CD4-positive, alpha-beta T cell treated with Interferon alpha-2 for 1 hour (primary cell): ENCODE data around the gene RAPGEF5.

ENCODE experiments used
- DNase-seq, 2 donors: peaks; one replicate each; pipeline ENCODE4 v3.0.0-alpha.2; 2020 to 2022

Gene RAPGEF5

GRCh38 chr7:22302193-22302592 is 54.8 kb downstream of the RAPGEF5 start:
- no peak for DNase-seq

- DNase-seq = no peak
Observed at GRCh38 chr7:22301790-22302189, 55.2 kb downstream of the RAPGEF5 start.

- no peak for DNase-seq
Observed at GRCh38 chr7:22300839-22301238, 56.1 kb downstream of the RAPGEF5 start.

- DNase-seq = no peak
Observed at GRCh38 chr7:22296916-22297315, 60.0 kb downstream of the RAPGEF5 start.

- no peak for DNase-seq
Observed at GRCh38 chr7:22296265-22296566, 60.7 kb downstream of the RAPGEF5 start.

GRCh38 chr7:22295402-22296264 is 61.3 kb downstream of the RAPGEF5 start:
- DNase-seq = no peak

- no peak for DNase-seq
Observed at GRCh38 chr7:22292531-22292930, 64.4 kb downstream of the RAPGEF5 start.

GRCh38 chr7:22291977-22292376 is 65.0 kb downstream of the RAPGEF5 start:
- DNase-seq = no peak

- no peak for DNase-seq
Observed at GRCh38 chr7:22288202-22288601, 68.8 kb downstream of the RAPGEF5 start.

- no peak for DNase-seq
Observed at GRCh38 chr7:22287412-22287811, 69.5 kb downstream of the RAPGEF5 start.

- no peak for DNase-seq
Observed at GRCh38 chr7:22286436-22286835, 70.5 kb downstream of the RAPGEF5 start.

- no peak for DNase-seq
Observed at GRCh38 chr7:22281481-22281880, 75.5 kb downstream of the RAPGEF5 start.

- no peak for DNase-seq
Observed at GRCh38 chr7:22280031-22280430, 76.9 kb downstream of the RAPGEF5 start.

- DNase-seq = no peak
Observed at GRCh38 chr7:22278660-22279059, 78.3 kb downstream of the RAPGEF5 start.

- DNase-seq = no peak
Observed at GRCh38 chr7:22277375-22277774, 79.6 kb downstream of the RAPGEF5 start.

GRCh38 chr7:22275661-22276060 is 81.3 kb downstream of the RAPGEF5 start:
- DNase-seq = no peak

GRCh38 chr7:22271311-22271710 is 85.6 kb downstream of the RAPGEF5 start:
- no peak for DNase-seq

- DNase-seq = no peak
Observed at GRCh38 chr7:22270371-22270770, 86.6 kb downstream of the RAPGEF5 start.

- no peak for DNase-seq
Observed at GRCh38 chr7:22269963-22270362, 87.0 kb downstream of the RAPGEF5 start.

- DNase-seq = no peak
Observed at GRCh38 chr7:22268884-22269421, 88.0 kb downstream of the RAPGEF5 start.

GRCh38 chr7:22267930-22268615 is 88.9 kb downstream of the RAPGEF5 start:
- no peak for DNase-seq

- no peak for DNase-seq
Observed at GRCh38 chr7:22262538-22262937, 94.4 kb downstream of the RAPGEF5 start.

- no peak for DNase-seq
Observed at GRCh38 chr7:22256541-22257096, 100.3 kb downstream of the RAPGEF5 start.

- DNase-seq = no peak
Observed at GRCh38 chr7:22255834-22256233, 101.1 kb downstream of the RAPGEF5 start.
